NCI-H2196 treated with DMSO at 0.1 percent for 48 hours (cell line): Measurements from ENCODE around the gene WDR27.

Source experiments
- DNase-seq: peaks from one replicate; lab custom pipeline; 2025; ENCODE audit not compliant: unreplicated experiment; lab: John Stamatoyannopoulos, UW

Gene WDR27

DNA sequence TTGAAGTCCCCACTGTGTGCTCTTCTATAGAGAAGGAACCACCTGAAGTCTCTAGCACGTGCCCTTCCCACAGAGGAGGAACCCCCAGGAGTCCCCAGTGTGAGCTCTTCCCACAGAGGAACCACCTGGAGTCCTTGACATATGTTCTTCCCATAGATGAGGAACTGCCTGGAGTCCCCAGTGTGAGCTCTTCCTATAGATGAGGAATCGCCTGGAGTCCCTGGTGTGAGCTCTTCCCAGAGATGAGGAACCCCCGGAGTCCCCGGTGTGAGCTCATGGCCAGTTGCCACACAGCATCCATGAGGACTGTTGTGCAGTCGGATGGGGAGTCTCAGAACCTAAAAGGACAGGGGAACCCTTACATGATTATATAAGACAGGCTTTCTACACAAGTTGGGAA is 290.1 kb downstream of the WDR27 start:
- no peak for DNase-seq

DNA sequence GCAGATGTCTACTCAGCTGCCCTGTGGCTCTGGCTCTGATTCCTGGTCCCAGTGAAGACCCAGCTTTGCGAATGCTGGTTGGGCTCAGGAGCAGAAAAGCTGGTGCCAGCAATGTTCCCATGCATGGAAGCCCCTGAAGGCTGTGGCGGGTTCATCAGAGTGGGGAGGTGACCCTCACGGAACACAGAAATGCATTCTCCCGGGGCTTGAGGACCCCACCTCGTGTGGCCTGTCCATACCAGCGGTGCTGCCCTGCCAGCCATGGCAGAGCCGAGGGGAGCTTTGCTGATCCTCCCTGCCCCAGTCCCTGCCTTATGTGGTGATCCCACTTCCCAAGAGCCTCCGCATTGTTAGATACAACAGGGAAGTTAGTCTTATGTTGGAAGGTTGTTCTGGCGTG is 290.5 kb downstream of the WDR27 start:
- no peak for DNase-seq

DNA sequence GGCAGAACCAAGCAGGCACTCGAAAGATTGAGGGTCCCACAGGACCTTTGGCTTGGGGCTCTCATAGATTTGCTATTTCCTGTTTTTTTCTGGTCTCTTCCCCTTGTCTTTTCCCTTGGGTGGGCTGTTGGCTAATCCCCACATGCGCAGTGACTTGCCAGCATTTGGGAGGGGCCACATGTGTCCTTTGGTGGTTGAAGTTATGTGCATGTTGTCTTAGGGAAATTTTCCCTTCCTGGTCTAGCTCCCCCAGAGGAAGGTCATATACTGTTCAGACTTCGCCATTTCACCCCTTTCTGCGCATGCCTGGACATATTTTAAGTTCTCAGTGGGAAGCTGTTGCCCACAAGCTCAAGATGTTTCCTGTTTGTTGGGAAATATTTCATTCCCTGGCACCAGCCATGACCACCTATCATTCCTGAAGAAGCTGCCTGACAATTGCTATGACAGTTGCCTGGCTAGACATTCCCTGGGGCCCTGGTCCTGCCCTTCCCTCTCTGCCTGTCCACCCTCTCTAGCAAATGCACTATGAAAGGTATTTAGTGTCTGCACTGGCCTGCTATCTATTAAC is 292.0 kb downstream of the WDR27 start:
- DNase-seq = no peak

DNA sequence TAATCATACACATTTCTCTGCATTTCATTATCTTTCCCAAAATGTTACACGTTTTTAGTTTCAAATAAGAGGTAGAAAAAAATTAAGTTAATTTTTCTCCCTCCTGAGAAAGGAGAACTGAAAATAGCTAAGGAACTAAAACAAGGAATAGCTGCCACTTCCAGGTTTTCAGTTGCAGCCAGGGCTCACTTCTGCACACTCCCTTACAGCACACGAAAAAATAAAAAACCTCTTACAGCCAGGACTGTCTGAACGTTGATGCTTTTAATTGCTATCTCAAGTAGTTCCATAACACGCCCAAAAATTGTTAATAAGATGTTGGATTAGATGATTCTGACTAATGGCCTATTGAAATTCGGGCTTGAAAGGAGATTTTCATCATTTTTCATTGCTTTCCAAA is 294.5 kb downstream of the WDR27 start:
- no peak for DNase-seq
